ENCODE data around the gene PRDX3. TPM values are rescaled to one million over a fixed set of nuclear protein-coding genes. Genes with fewer than 3 reads are reported as not detected.
"Not testable (repeated sequence)": the region's sequence is repeated elsewhere in the genome, so short reads cannot be mapped to it uniquely, and the experiment has no call there.

Gene PRDX3
- total RNA-seq, 2 donors from 2014 or later, result 46.1 to 61.7 TPM

GRCh38 chr10:119153661-119154060, 25.0 kb downstream of the PRDX3 start:
- TF ChIP-seq POLR2A (IDR thresholded peaks at IDR 0.05) (no peak), CTCF (IDR thresholded peaks at IDR 0.05) (no peak)
- intact Hi-C loops (cut with DNase I), result no loop called here
- no peaks in the 10 kb centered on the region for H3K27me3 ChIP-seq
- H3K9me3 ChIP-seq, result no peaks in the 10 kb centered on the region
- no peak overlapping the region for H3K4me3 ChIP-seq
- DNase-seq (no peak), ATAC-seq (no peak)
- H3K36me3 ChIP-seq (replicated peaks in 1 of 2; ENCODE audit: insufficient read depth in 1 of 2, low read depth in 2 of 2), result peaks cover 5 to 39% of the 10 kb centered on the region in 2 donors
- no peak overlapping the region for H3K27ac ChIP-seq
- no peaks in the 10 kb centered on the region for H3K4me1 ChIP-seq
- WGBS, 2 donors, result 96% methylated on average over 11 to 12 of the region's 12 CpGs

- intact Hi-C loops (cut with DNase I), result no loop called here
- DNase-seq (no peak), ATAC-seq (no peak)
- Histone ChIP-seq H3K9me3 (no peaks in the 10 kb centered on the region), H3K4me3 (no peak overlapping the region), H3K27me3 (no peaks in the 10 kb centered on the region), H3K27ac (no peak overlapping the region), H3K36me3 (replicated peaks in 1 of 2; ENCODE audit: insufficient read depth in 1 of 2, low read depth in 2 of 2) (peaks cover 5 to 40% of the 10 kb centered on the region in 2 donors), H3K4me1 (no peaks in the 10 kb centered on the region)
- TF ChIP-seq POLR2A (IDR thresholded peaks at IDR 0.05), result no peak
- TF ChIP-seq CTCF (IDR thresholded peaks at IDR 0.05), result no peak
- WGBS, 2 donors, result 97% methylated on average over 3 to 5 of the region's 5 CpGs
Observed at GRCh38 chr10:119153041-119153440, 25.6 kb downstream of the PRDX3 start.

GRCh38 chr10:119151601-119152000, 27.0 kb downstream of the PRDX3 start:
- H3K27ac ChIP-seq; DNase-seq; ATAC-seq; H3K4me3 ChIP-seq; intact Hi-C loops (cut with DNase I); H3K9me3 ChIP-seq; H3K4me1 ChIP-seq; H3K27me3 ChIP-seq: not testable (repeated sequence)
- WGBS, 2 donors, result 96 to 97% methylated on average over 6 of the region's 6 CpGs
- peaks cover 5 to 42% of the 10 kb centered on the region in 2 donors for H3K36me3 ChIP-seq (replicated peaks in 1 of 2; ENCODE audit: insufficient read depth in 1 of 2, low read depth in 2 of 2)

GRCh38 chr10:119149729-119150128, 28.9 kb downstream of the PRDX3 start:
- Histone ChIP-seq H3K4me3 (no peak overlapping the region), H3K4me1 (no peaks in the 10 kb centered on the region), H3K27me3 (no peaks in the 10 kb centered on the region), H3K27ac (no peak overlapping the region), H3K36me3 (replicated peaks in 1 of 2; ENCODE audit: insufficient read depth in 1 of 2, low read depth in 2 of 2) (peaks cover 5 to 28% of the 10 kb centered on the region in 2 donors), H3K9me3 (no peaks in the 10 kb centered on the region)
- TF ChIP-seq POLR2A (IDR thresholded peaks at IDR 0.05), result no peak
- TF ChIP-seq CTCF (IDR thresholded peaks at IDR 0.05), result no peak
- intact Hi-C loops (cut with DNase I), result no loop called here
- no peak for ATAC-seq
- WGBS, 2 donors, result 83 to 90% methylated on average over 13 of the region's 13 CpGs
- no peak for DNase-seq

- WGBS, 2 donors, result 93% methylated on average over 8 of the region's 8 CpGs
- TF ChIP-seq CTCF (IDR thresholded peaks at IDR 0.05) (no peak), POLR2A (IDR thresholded peaks at IDR 0.05) (no peak)
- no peak for ATAC-seq
- H3K36me3 ChIP-seq (replicated peaks in 1 of 2; ENCODE audit: insufficient read depth in 1 of 2, low read depth in 2 of 2), result peaks cover under 1 to 24% of the 10 kb centered on the region in 2 donors
- DNase-seq, result no peak
- no peaks in the 10 kb centered on the region for H3K27me3 ChIP-seq
- no peak overlapping the region for H3K4me3 ChIP-seq
- no peak overlapping the region for H3K27ac ChIP-seq
- intact Hi-C loops (cut with DNase I), result no loop called here
- H3K4me1 ChIP-seq, result no peaks in the 10 kb centered on the region
- no peaks in the 10 kb centered on the region for H3K9me3 ChIP-seq
Observed at GRCh38 chr10:119149157-119149556, 29.5 kb downstream of the PRDX3 start.
